HG02623 (cell line): ENCODE results near the gene RBBP4.
"Not testable (repeated sequence)": the region's sequence is repeated elsewhere in the genome, so short reads cannot be mapped to it uniquely, and the experiment has no call there.

Source experiments
- ATAC-seq: cut with Tn5 transposase; IDR thresholded peaks from one replicate; pipeline ENCODE4 v1.9.1; 2021; ENCODE audit warnings: moderate library complexity; ENCODE audit not compliant: unreplicated experiment

The RBBP4 gene

GRCh38 chr1:32685498-32685897 is 34.5 kb downstream of the RBBP4 start:
- ATAC-seq = no peak

- ATAC-seq = no peak
Measured at GRCh38 chr1:32686387-32686786, 35.4 kb downstream of the RBBP4 start.

DNA sequence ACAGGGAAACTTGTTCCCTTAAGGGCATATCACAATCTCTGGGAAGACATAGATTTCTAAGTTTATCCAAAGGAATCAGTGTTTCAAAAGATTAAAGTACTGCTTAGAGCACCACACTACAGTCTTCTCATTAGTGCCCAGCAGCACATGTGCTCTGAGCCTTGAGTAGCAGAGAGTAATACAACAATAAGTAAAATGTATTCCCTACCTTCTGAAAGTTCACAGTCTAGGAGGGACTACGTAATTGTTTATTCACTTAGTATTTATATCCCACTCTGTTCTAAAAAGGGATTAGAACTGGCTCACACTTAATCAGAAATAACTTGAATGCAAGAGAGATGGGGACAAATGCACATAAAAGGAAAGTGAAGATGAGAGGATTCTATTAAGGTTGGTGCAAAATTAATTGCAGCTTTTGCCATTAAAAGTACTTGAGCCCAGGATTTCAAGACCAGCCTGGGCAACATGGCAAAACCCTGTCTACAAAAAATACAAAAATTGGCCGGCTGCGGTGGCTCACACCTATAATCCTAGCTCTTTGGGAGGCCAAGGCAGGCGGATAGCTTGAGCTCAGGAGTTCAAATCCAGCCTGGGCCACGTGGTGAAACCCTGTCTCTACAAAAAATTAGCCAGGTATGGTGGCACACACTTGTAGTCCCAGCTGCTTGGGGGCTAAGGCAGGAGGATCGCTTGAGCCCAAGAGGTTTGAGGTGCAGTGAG is 42.6 kb downstream of the RBBP4 start:
- ATAC-seq = no peak

DNA sequence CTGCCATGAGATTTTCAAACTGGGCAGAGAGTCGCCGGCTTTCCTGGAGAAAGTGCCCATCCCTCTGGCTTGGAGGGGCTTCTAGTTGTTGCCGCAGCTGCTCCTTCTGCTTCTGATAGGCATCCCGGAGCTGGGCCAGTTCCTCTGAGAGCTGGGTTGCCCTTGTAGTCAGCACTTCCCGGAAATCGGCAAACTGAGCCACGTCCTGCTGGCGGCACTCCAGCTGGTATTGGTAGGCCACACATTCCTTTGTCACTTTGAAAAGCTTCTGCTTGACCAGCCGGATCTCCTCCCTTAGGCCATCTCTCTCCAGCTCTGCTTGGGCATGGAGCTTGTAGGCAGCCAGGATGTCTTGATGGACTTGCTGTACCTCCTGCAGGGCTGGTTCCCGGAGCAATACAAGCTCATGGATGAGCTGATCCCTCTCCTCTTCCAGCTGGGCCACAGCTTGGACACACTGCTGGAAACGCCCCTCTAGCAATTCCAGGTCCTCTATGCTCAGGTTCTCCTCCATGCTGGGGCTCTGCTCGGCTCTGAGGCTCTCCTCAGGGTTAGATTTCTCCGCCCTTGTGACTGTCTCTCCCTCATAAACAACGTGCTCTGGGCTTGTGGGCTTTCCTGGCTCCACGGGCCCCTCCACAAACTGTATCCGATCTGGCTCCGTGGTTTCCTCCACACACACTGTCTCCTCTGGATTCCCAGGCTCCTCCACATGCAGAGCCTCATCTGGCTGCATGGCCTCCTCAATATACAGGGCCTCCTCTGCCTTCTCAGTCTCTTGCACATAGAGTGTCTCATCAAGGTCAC is 44.3 kb downstream of the RBBP4 start:
- no peak for ATAC-seq

DNA sequence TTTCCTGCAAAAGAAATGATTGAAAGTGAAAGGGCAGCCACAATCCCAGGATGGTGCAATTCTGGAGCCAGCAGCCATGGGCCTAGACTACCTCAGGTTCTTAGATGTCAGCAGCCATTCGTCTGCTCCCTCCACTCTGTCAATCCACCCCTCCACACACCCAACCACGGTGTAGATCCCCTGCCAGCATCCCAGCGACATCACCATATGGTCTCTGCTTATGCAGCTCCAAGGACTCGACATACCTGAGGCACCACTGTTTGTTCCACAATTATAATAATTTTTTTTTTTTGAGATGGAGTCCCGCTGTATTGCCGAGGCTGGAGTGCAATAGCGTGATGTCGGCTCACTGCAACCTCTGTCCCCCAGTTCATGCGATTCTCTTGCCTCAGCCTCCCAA is 45.0 kb downstream of the RBBP4 start:
- ATAC-seq = no peak

- ATAC-seq = not testable (repeated sequence)
Measured at GRCh38 chr1:32696996-32697395, 46.0 kb downstream of the RBBP4 start.

- ATAC-seq = no peak
Measured at GRCh38 chr1:32701421-32701911, 50.5 kb downstream of the RBBP4 start.

DNA sequence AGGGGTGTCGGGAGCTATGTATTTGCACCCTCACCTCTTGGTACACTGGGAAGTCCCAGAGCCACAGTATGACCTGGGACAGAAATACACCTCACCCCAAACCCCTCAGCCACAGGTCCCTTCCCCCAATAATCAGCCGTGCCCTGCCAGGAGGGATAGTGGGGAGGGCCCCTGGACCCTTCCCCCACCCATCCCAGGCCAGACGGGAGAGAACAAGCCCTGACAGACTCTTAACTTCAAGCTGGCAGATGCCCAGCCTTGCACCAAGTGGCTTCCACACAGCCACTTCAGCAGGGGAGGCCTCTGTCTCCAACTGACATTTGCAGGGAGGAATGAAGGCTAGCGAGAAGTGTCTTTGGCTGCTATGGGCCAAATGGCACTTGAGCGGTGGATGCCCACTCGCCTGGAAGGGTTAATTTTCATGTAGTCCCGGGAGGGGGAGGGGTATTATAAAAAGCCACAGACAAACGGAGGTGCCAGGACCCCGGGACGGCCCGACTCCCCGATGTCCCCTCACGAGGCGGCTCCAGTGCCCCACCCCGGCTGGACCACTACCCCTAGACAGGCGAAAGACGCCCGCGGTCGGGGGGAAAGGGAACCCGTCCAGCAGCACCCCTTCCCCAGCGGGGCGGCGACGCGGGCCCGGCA is 51.1 kb downstream of the RBBP4 start:
- no peak for ATAC-seq

DNA sequence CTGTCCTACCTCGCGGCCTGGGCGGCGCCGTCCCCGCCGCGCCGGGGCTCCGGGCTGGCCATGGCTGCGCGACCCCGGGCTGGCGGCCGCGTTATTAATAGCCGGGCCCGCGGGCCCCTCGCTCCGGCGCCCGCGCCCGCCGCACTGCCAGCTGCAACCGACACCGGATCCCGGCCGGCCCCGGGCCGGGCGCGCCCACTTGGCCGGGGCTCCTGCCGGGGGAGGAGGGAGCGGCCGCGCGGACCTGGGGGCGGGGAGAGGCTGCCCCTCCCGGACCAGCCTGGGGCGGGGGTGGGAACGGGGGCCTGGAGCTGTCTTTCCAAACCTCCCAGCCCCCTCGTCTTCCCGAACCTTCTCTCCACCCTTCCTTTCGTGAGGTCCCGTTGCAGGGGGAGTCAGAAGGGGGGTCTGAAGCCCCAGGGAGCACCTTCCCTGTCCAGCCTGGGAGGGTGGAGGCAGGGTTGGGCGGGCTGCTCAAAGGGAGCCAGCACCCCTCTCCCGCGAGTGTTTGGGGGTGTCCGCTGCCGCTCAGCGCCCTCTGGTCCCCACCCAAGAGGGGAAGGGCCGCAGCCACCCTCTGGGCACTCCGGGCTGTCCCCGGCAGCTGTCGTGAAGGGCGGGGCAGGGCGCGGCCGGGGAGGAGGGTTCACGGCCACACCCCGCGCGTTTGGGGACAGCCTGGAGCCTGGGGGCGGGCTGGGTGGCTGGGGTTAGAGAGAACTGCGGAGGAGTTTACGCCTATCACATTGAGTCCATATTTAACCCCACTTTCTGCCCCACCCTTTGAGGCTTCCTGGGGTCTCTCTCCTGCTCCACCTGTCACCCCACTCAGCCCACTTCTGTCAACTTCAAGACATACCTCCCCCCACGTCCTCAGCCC is 51.8 kb downstream of the RBBP4 start, which contains the start of gene SYNC:
Gene SYNC, minus strand, starts transcription at position 172 of the 880 bp plus-strand sequence. Its CDS starts 110 bp downstream, at position 62.
- no peak for ATAC-seq

GRCh38 chr1:32703479-32704291 is 52.7 kb downstream of the RBBP4 start:
- ATAC-seq = no peak

DNA sequence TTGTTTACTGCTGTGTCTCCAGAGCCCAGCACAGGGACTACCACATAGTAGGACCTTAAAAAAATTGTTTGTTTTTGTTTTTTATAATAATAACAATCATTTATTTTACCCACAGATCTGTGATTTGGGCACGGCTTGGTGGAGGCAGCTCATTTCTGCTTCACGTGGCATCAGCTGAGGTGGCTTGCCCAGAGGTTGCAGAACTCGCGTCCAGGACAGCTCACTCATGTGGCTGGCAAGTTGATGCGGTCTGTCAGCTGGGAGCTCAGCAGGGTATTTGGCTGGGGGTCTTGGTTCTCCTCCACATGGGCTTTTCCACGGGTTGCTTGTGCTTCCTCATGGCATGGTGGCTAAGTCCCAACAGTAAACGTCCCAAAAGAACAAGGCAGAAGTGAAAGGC is 54.5 kb downstream of the RBBP4 start:
- ATAC-seq = no peak

DNA sequence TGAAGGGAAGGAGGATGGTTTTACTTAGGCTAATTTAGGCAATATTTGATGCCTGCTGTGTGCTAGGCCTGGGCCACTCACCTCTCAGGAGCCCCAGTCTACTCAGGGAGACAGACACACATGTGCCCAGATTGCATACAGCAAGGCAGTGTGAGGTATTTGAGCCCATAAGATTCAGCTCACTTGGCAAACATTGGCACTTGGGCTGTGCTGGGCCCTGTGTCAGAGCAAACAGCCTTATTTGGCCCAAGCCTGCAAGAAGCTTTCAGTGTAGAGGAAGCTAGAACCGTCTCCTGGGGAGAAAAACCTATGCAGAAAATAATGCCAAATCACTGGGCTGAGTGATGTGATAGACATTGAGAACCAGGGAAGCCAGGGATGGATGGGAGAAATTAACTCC is 55.5 kb downstream of the RBBP4 start:
- ATAC-seq = no peak

DNA sequence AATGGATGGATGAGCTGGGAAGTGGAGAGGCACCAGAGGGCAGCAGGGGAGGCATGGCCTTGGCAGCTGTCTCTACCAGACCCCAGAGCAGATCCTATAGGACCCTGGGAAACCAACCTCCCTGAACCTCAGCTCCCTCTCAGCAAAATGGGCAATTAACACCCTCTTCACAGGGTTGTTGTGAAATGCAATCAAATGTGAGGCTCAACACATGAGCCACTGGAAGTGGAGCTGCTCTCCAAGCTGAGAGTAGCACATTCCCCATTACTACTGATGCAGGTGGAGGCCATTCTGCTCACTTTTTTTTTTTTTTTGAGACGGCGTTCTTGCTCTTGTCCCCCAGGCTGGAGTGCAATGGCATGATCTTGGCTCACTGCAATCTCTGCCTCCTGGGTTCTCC is 58.1 kb downstream of the RBBP4 start:
- no peak for ATAC-seq

DNA sequence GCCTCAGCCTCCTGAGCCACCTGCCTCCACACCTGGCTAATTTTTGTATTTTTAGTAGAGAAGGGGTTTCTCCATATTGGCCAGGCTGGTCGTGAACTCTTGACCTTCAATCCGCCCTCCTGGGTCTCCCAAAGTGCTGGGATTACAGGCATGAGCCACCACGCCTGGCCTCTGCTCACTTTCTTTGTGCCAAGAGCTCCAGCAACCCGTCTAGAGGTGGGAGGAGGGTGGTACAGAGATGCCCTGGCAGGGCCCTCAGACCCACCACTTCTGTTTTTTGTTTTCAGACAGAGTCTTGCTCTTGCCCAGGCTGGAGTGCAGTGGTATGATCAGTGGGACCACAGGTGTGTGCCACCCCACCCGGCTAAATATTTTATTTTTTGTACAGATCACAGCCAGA is 58.5 kb downstream of the RBBP4 start:
- ATAC-seq = no peak

DNA sequence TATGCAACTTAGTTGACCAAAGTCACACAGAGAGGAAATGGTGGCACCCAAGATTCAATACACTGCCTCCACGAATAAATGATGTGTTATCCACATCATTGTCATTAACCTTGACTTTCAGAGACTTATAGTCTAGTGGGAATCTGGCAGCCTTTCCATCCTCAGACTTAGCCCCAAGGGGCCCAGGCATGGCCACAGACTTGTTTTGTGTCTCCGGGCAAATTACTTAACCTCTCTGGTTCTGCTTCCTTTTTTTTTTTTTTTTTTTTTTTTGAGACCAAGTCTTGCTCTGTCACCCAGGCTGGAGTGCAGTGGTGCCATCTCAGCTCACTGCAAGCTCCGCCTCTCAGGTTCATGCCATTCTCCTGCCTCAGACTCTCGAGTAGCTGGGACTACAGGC is 60.2 kb downstream of the RBBP4 start:
- ATAC-seq = not testable (repeated sequence)

DNA sequence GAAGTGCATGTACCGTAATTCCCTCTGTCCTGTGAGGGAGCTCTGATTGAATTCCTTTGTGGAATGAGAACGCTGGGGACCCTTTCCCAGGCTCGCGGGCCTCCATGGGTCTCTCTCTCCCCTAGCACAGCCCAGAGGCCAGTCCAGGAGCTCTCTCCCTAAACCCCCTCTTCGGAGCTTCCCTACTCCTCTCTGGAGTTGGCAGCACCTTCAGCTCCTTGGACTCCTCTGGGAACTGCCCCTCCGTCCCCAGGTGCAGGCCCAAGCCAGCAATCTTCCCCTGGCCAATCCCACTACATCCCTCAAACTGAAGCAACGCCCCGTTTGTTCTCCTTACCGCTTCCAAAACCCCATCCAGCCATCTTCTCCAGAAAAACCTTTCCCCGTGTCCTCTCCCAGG is 62.1 kb downstream of the RBBP4 start:
- ATAC-seq = no peak

DNA sequence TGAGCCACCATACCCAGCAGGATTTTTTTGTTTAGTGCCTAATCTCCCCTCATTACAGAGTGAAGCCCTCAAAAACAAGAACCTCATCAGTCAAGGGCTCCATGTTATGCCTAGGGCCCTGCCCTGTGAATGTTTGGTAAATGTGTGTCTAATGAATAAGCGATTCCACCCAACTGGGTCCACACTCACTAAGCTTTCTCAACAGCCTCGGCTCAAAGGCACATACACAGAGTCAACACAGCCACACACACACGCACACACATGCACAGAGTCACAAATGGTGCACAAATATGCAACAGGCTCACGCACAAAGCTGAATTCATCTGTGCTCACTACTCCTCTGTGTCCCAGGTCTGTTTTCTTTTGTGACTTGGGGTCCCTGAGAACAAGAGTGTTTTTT is 63.3 kb downstream of the RBBP4 start:
- ATAC-seq = no peak

- ATAC-seq = no peak
Measured at GRCh38 chr1:32715901-32716311, 64.9 kb downstream of the RBBP4 start.

- ATAC-seq = no peak
Measured at GRCh38 chr1:32716312-32717148, 65.5 kb downstream of the RBBP4 start.
